Activated CD8-positive, alpha-beta memory T cell treated with anti-CD3 and anti-CD28 coated beads, Interleukin-2, amount 10 ng/mL, durations not matched to agents 7 days and 5 days (primary cell): ENCODE data around the gene GPX7. TPM values are rescaled to one million over a fixed set of nuclear protein-coding genes. Genes with fewer than 3 reads are reported as not detected.
A peak's percentile ranks its signal among the peaks of the same experiment; 100 is the strongest.

ENCODE experiments used
- ATAC-seq: fragments of 150-1000 bp; cut with Tn5 transposase; one replicate; pipeline ENCODE4 v1.10.0; 2021; ENCODE audit warnings: moderate library complexity
- CTCF ChIA-PET: fragments of 350-600 bp; sonication (Branson Sonifier 250); formaldehyde crosslinking; loops from one replicate; lab custom pipeline; 2021; ENCODE audit warnings: antibody characterized with exemption; lab: Charles Lee
- DNase-seq: peaks from one replicate; pipeline ENCODE4 v3.0.0-alpha.2; 2020
- H3K27ac Mint-ChIP-seq: one replicate; pipeline ENCODE4 v1.8.0; 2021; ENCODE audit warnings: mild to moderate bottlenecking, mixed read lengths
- H3K27me3 Mint-ChIP-seq: one replicate; pipeline ENCODE4 v1.8.0; 2021; ENCODE audit warnings: mixed read lengths
- H3K36me3 Mint-ChIP-seq: one replicate; pipeline ENCODE4 v1.8.0; 2021; ENCODE audit warnings: mild to moderate bottlenecking, mixed read lengths
- H3K4me1 Mint-ChIP-seq: one replicate; pipeline ENCODE4 v1.8.0; 2021; ENCODE audit warnings: mixed read lengths
- H3K4me3 Mint-ChIP-seq: one replicate; pipeline ENCODE4 v1.8.0; 2021; ENCODE audit warnings: mild to moderate bottlenecking, moderate library complexity, mixed read lengths
- H3K9me3 Mint-ChIP-seq: one replicate; pipeline ENCODE4 v1.8.0; 2022; ENCODE audit warnings: low read depth, mixed read lengths
- total RNA-seq, 2 experiments: library from RNA; stranded (reverse); gene quantifications; one replicate each; pipeline ENCODE4 v1.2.3, GENCODE V29; 2021

GPX7 gene
- total RNA-seq: 10 to 100 TPM; 14.4 to 15.3 TPM

DNA sequence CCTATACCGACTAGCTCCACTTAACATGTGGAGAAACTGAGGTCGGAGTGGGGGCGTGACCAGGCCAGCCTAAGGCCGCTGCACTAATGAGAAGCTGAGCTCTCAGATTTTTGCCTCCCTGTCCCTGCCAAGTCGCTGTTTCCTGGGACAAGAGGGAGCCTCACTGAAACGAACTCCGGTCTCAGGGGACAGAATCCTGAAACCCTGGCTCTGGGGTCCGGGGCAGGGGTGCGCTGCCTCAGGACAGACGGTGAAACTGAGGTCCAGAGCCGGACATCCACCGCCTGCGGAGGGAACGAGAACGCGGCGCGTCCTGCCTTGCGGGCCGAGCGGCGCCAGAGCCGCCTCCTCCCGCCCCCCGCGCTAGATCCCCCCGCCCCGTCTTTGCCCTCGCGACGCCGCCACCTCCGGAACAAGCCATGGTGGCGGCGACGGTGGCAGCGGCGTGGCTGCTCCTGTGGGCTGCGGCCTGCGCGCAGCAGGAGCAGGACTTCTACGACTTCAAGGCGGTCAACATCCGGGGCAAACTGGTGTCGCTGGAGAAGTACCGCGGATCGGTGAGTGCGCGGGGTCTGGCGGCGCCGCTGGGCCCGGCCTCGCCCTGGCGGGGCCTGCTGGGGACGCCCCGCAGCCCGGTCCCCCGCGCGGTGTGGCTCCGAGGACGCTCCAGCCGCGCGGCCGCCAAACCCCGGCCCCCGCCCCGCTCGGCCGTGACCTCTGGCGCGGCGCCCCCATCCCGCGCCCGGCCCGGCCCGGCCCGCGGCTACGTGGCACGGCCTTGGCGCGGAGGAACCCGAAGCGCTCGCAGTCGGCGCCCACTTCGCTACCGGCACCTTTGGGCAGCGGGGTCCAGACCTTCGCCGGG, at the start of gene GPX7:
Gene GPX7, plus strand, starts transcription at position 381 of the 865 bp plus-strand sequence. Its CDS starts 39 bp downstream, at position 420.
- peak; percentile 75 for ATAC-seq
- Mint-ChIP-seq H3K9me3 (no peaks in the 10 kb centered on the region), H3K4me1 (peaks cover 40% of the 10 kb centered on the region), H3K36me3 (peaks cover 3% of the 10 kb centered on the region), H3K27ac (peak within 1 kb of the TSS; percentile 90), H3K4me3 (peak within 1 kb of the TSS; percentile 79), H3K27me3 (no peaks in the 10 kb centered on the region)
- CTCF ChIA-PET: interaction anchor here (0.9 to 1.1 kb wide), 2 partner anchors 49 to 84 kb away, joined by 4 read pairs; no protein-coding TSS in a partner anchor
- peak; percentile 70 for DNase-seq

DNA sequence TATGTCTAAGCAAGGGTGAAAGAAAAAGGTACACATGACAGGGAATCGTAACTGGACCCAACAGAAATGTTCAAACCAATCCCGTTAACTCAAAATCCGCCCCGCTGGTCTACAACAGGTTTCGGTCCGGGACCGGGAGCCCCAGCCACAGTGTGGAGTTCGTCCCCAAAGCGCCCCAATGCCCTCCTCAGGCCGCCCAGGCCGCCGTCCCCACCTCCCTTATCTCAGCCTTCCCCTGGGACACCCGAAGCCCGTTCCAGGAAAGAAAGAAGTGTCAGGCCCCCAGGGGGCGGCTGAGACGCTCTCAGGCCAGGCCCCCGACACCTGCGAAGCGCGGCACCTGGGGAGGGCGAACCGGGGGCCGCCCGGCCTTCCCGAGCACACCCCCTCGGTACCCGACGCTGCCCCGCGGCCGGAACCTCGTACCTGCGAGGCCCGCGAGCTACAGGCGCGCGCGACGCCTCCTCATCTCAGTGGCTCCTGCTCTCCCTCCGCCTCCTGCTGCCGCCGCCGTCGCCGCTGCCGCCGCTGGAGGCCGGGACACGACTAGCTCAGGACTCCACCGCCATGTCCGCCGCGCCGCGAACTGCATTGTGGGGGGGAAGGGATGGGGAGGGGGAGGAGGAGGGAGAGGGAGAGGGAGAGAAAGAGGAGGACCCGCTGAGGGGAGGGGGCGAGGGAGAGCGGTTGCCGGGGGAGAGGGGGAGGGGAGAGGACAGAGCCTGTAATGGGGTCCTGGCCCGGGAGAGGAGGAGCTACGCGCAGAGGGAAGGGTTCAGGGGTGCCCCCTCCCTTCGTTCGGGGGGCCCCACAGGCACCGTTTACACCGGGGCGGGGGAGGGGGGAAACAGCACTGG, 49.4 kb upstream of the GPX7 start, which contains the start of gene TUT4:
Gene TUT4, minus strand, starts transcription at position 588 of the 857 bp plus-strand sequence. CDS start 26,812 bp downstream, outside the sequence.
- Mint-ChIP-seq H3K27me3 (no peaks in the 10 kb centered on the region), H3K27ac (peak within 1 kb of the TSS; percentile 64), H3K36me3 (peaks cover 5% of the 10 kb centered on the region), H3K4me3 (peak within 1 kb of the TSS; percentile 59), H3K9me3 (no peaks in the 10 kb centered on the region), H3K4me1 (peaks cover 16% of the 10 kb centered on the region)
- CTCF ChIA-PET: interaction anchor here (1.4 to 1.9 kb wide), 9 partner anchors 17 to 187 kb away, joined by 3 to 11 read pairs (median 5); partner anchors contain the start of genes GPX7, ORC1 and PRPF38A
- ATAC-seq: peak; percentile 71
- DNase-seq: peak; percentile 85

DNA sequence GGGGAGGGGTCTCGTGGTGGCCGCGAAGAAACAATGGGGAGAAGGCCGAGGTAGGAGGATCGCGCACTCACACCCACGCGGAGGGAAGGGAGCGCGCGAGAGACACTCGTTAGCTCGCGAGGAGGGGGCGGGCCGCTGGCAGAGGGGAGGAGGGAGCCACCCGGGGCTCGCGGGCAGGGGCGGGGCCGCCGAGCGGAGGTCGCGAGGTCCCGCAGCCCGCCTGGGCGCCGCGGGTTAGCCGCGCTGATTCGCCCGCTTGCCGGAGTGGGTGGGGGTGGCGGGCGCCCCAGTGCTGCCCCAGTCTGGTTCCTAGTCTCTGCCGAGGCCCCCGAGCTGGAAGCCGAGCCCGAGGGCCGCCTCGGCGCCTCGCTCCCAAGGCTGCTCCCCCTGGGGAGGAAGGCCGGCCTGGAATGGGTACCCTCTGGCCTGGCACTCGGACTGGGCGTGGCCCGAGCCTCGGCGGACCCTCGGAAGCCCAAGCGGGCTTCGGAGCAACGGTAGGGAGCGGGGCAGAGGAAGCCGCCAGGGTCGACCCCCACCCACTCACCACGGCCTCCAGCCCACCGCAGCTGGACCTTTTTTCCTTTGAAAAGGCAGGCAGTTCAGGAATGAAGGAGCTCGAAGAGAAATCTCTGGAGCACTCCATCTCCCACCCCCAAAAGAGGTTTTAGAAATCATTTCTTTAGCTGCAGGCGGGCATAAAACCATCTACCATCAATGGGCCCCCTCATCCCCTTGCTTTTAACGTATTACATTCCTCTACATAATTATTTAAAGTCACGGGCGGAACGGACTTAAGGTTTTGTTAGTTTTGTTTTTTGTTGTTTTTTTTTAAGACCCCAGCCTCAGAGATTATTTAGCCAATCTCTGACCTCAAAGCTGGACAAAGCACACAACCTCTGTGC, 48.6 kb upstream of the GPX7 start:
- H3K9me3 Mint-ChIP-seq: no peaks in the 10 kb centered on the region
- H3K27ac Mint-ChIP-seq: peak overlapping the region; percentile 64
- peak; percentile 92 for DNase-seq
- peaks cover 7% of the 10 kb centered on the region for H3K36me3 Mint-ChIP-seq
- CTCF ChIA-PET: interaction anchor here (1.4 to 1.9 kb wide), 9 partner anchors 16 to 188 kb away, joined by 3 to 11 read pairs (median 5); partner anchors contain the start of genes GPX7, ORC1 and PRPF38A
- peak overlapping the region; percentile 59 for H3K4me3 Mint-ChIP-seq
- H3K4me1 Mint-ChIP-seq: peaks cover 15% of the 10 kb centered on the region
- peak; percentile 87 for ATAC-seq
- no peaks in the 10 kb centered on the region for H3K27me3 Mint-ChIP-seq

DNA sequence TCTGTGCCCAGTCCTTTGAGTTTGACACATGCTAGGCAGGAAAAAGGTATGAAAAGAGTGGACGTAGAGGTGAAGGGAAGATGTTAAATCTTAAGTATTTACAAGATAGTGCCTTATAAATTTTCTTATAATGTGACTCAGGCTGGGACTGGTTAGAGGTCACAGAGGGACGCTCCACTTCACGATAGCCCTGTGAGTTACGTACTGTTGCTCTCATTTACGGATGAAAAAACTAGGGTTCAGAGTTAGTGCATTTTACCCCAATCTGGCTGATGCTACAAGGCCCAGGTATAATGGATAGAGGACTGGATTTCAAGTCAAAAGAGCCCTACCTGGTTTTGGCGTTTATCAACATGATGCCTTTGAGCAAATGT, 47.9 kb upstream of the GPX7 start:
- Mint-ChIP-seq H3K9me3 (no peaks in the 10 kb centered on the region), H3K36me3 (peaks cover 5% of the 10 kb centered on the region), H3K4me3 (peak overlapping the region; percentile 59), H3K4me1 (peaks cover 12% of the 10 kb centered on the region), H3K27me3 (no peaks in the 10 kb centered on the region), H3K27ac (peak overlapping the region; percentile 64)
- DNase-seq: no peak
- ATAC-seq: no peak
- CTCF ChIA-PET: interaction anchor here (1.4 to 1.9 kb wide), 6 partner anchors 48 to 189 kb away, joined by 3 to 11 read pairs (median 6); partner anchors contain the start of genes GPX7, ORC1 and PRPF38A

DNA sequence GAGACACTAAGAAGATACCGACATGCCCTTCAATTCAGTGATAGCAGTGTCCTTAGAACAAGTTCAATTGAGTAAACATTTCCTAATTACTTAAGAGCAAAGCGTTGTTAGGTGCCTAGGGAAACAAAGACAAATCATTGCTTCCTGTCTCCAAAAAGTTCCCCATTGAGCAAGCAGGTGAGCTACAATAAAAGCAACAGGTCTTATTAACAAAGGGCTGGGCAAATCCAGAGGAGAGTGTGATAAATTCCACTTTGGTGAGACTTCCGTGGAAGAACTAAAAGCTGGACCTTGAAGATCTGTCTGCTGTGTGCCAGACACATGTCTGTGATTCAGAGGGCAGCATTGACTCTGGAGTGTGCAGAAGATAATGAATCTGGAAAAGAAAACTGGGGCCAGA, 47.4 kb upstream of the GPX7 start:
- H3K27ac Mint-ChIP-seq: peak overlapping the region; percentile 53
- ATAC-seq: no peak
- no peaks in the 10 kb centered on the region for H3K9me3 Mint-ChIP-seq
- H3K4me1 Mint-ChIP-seq: peaks cover 8% of the 10 kb centered on the region
- H3K36me3 Mint-ChIP-seq: peaks cover 3% of the 10 kb centered on the region
- no peak for DNase-seq
- CTCF ChIA-PET: no interaction called here
- peak overlapping the region; percentile 25 for H3K4me3 Mint-ChIP-seq
- H3K27me3 Mint-ChIP-seq: no peaks in the 10 kb centered on the region

DNA sequence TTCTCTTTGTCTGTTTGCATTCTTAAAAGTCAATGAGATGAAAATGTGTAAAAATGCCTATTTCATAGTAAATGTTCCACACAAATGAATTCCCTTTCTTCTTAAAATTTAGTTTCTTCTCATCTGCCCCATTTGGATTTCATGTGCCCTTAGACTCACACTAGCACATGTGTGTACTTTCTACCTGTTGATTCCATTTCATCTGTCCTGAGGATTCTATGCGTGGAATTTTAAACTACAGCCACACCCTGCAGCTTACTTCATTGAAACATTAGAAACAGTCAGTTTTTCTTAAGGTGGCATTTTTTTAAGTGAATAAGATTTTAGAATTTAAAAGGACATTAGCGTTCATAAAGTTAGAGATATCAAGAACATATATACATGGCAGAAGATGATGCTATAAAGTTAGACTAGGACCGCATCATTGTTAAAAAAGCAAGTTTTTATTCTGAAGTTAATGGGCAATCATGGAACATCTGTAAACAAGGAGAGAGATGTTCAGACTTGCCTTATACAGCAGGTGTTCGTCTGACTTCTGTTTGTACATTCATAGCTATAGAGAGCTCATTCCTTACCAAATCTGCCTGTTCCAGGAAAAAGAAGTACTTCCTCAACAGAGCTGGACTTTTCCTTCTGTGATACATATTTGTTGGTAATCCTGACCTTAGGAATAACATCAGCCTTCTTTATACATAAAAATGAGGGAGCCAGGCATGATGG, 45.4 kb upstream of the GPX7 start:
- no peak for DNase-seq
- Mint-ChIP-seq H3K27me3 (no peaks in the 10 kb centered on the region), H3K4me1 (peaks cover 1% of the 10 kb centered on the region), H3K27ac (no peak overlapping the region), H3K9me3 (no peaks in the 10 kb centered on the region), H3K36me3 (peaks cover 2% of the 10 kb centered on the region), H3K4me3 (no peak overlapping the region)
- no peak for ATAC-seq
- CTCF ChIA-PET: interaction anchor here (0.7 to 1.4 kb wide), 3 partner anchors 10 to 25 kb away, joined by 3 to 4 read pairs (median 3); no protein-coding TSS in a partner anchor

DNA sequence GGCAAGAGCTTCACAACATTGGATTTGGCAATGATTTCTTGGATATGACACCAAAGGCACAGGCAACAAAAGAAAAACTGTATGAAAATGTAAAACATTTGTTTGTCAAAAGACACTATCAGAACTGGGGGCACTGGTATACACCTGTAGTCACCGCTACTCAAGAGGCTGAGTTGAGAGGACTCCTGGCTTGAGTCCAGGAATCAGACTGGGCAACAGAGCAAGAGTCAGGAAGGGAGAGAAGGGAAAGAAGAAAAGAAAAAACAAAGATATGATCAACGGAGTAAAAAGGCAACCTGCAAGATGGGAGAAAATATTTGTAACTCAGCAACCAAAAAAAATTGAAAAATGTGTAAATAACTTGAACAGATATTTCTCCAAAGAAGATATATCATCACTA, 43.2 kb upstream of the GPX7 start:
- DNase-seq: no peak
- Mint-ChIP-seq H3K27me3 (no peaks in the 10 kb centered on the region), H3K4me1 (peaks cover 1% of the 10 kb centered on the region), H3K9me3 (no peaks in the 10 kb centered on the region), H3K36me3 (peaks cover 2% of the 10 kb centered on the region), H3K4me3 (no peak overlapping the region), H3K27ac (no peak overlapping the region)
- ATAC-seq: no peak
- CTCF ChIA-PET: no interaction called here

DNA sequence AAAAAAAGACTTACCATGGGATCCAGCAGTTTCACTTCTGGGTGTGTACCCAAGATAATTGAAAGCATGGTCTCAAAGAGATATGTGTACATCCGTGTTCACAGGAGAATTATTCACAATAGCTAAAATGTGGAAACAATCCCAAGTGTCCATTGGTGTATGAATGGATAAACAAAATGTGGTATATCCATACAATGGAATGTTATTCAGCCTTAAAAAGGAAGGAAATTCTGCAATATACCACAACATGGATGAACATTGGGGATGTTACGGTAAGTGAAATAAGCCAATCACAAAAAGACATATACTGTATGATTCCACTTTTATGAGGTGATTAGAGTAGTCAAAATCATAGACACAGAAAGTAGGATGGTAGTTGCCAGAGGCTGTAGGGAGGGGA, 42.3 kb upstream of the GPX7 start:
- H3K4me3 Mint-ChIP-seq: no peak overlapping the region
- no peaks in the 10 kb centered on the region for H3K27me3 Mint-ChIP-seq
- CTCF ChIA-PET: interaction anchor here (1.2 kb wide), 1 partner anchor 11 kb away, joined by 3 read pairs; no protein-coding TSS in a partner anchor
- no peak for ATAC-seq
- no peaks in the 10 kb centered on the region for H3K9me3 Mint-ChIP-seq
- no peak for DNase-seq
- H3K36me3 Mint-ChIP-seq: peaks cover 2% of the 10 kb centered on the region
- no peaks in the 10 kb centered on the region for H3K4me1 Mint-ChIP-seq
- no peak overlapping the region for H3K27ac Mint-ChIP-seq

DNA sequence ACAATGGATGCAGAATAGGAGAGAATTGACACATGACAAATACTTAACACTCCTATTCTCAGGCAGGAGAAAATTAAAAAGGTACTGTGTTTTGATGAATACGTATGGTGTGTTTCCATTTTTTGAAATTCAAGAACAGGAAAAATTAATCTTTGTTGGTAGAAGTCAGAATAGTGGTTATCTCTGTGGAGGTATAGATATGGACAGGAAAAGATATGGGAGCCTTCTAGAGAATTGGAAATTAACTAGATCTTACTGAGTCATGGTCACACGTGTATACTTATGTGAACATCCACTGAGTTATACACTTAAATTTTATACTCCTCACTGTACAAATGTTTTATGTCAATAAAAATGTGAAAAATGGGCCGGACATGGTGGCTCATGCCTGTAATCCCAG, 39.4 kb upstream of the GPX7 start:
- H3K27ac Mint-ChIP-seq: no peak overlapping the region
- no peak for ATAC-seq

DNA sequence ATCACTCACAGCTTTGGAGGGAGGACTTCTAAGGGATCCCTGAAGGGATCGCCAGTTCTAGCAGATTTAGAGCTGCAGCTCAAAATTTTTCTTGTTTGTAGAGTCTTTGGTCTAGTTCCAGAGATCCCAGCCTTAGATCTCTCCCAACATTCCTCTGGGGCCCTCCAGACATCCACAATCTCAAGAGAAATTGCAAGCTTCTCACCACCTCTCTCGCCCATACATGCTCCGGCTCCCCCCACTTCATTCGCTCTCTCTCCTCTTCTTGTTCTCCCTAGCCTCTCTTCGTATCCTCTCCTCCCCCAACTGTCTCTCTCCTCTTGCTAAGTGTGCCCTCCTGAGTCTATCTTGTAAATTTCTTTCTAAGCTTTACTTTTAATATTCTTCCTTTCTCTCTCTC, 34.2 kb upstream of the GPX7 start:
- Mint-ChIP-seq H3K9me3 (no peaks in the 10 kb centered on the region), H3K4me3 (no peak overlapping the region), H3K27ac (no peak overlapping the region), H3K27me3 (no peaks in the 10 kb centered on the region), H3K4me1 (peaks cover 7% of the 10 kb centered on the region), H3K36me3 (no peaks in the 10 kb centered on the region)
- CTCF ChIA-PET: interaction anchor here (0.7 to 1.4 kb wide), 2 partner anchors 8 to 11 kb away, joined by 3 to 4 read pairs; no protein-coding TSS in a partner anchor
- ATAC-seq: no peak
- DNase-seq: no peak

More for the DNA sequence above, 39.4 kb upstream of the GPX7 start:
- no peaks in the 10 kb centered on the region for H3K4me1 Mint-ChIP-seq
- no peaks in the 10 kb centered on the region for H3K9me3 Mint-ChIP-seq
- DNase-seq: no peak
- CTCF ChIA-PET: no interaction called here
- no peak overlapping the region for H3K4me3 Mint-ChIP-seq
- no peaks in the 10 kb centered on the region for H3K27me3 Mint-ChIP-seq
- H3K36me3 Mint-ChIP-seq: peaks cover 2% of the 10 kb centered on the region

DNA sequence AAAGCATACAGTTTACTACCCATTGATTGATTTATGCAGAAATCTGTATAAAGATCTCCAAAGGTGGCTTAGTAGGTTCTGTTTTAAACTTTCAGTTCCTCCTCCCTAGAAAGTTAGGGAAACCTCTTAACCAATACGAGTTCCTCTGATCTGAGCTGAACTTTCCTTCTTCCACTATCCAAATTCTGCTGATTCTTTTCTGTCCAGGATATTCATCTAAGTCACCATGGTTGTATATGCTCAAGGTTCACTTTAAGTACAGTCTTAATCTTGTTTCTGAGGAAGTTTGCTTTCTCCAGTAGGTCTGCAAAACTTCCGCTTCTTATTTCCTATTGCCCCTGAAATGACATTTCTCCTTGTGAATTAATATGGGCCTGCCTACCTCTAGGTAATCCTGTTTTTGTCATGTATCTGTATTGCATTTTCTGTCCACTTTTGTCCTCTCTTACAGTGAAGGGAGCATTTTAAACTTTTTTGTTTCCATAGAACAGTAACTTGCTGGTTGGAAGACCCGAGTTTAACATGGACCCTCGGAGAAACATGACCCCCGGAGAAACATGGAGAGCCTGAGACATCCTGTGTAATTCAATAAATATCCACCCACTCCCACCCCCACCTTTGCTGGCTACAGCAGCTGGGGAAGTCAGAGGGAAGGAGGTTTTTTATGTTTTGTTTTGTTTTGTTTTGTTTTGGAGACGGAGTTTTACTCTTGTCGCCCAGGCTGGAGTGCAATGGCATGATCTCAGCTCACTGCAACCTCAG, 32.5 kb upstream of the GPX7 start:
- Mint-ChIP-seq H3K4me3 (no peak overlapping the region), H3K27me3 (no peaks in the 10 kb centered on the region), H3K9me3 (no peaks in the 10 kb centered on the region), H3K4me1 (peaks cover 7% of the 10 kb centered on the region), H3K27ac (no peak overlapping the region), H3K36me3 (no peaks in the 10 kb centered on the region)
- DNase-seq (no peak), ATAC-seq (no peak)
- CTCF ChIA-PET: interaction anchor here (1.0 kb wide), 1 partner anchor 16 kb away, joined by 7 read pairs; the partner anchor contains the start of gene TUT4
